Smooth muscle cell of the umbilical artery (primary cell): ENCODE measurements around the gene GPR107. TPM values are rescaled to one million over a fixed set of nuclear protein-coding genes. Genes with fewer than 3 reads are reported as not detected.

Experiments used
- total RNA-seq: library from RNA; depleted of rRNA; stranded (reverse); fragments of >200 nt; gene quantifications from 2 replicates; pipeline ENCODE4 v1.2.3, GENCODE V29; 2014

Gene GPR107
- 40.4 and 55.7 TPM in 2 replicates for total RNA-seq

GRCh38 chr9:130053504-130054324, at the start of gene GPR107:
Gene GPR107, plus strand, starts transcription at chr9:130053906. Its CDS starts 27 bp downstream, at chr9:130053933.

GRCh38 chr9:130042885-130043653, 10.6 kb upstream of the GPR107 start, which contains the start of gene FNBP1:
Gene FNBP1, minus strand, starts transcription at chr9:130043189. Its CDS starts 214 bp downstream, at chr9:130042975.

GRCh38 chr9:130172161-130172857, 118.6 kb downstream of the GPR107 start, which contains the start of gene NCS1:
Gene NCS1, plus strand, starts transcription at chr9:130172404. Its CDS starts 260 bp downstream, at chr9:130172664.

Other genes with a start within 250 kb of the GPR107 start
- 52.2 and 54.9 TPM in 2 replicates for gene TOR1A, start 229.8 kb upstream of the GPR107 start, total RNA-seq
- 41.9 and 60.7 TPM in 2 replicates for gene C9orf78, start 218.6 kb upstream of the GPR107 start, total RNA-seq
- 11.3 and 17.7 TPM in 2 replicates for gene USP20, start 218.4 kb upstream of the GPR107 start, total RNA-seq
- gene FNBP1, start 10.7 kb upstream of the GPR107 start, total RNA-seq: 29.1 and 41.1 TPM in 2 replicates
- 79.9 and 127 TPM in 2 replicates for gene NCS1, start 118.5 kb downstream of the GPR107 start, total RNA-seq
- gene HMCN2, start 211.9 kb downstream of the GPR107 start, total RNA-seq: 0.05 and 0.30 TPM in 2 replicates